Liver (tissue), 9 donors: ENCODE measurements around the gene MRTFB. TPM values are rescaled to one million over a fixed set of nuclear protein-coding genes. Genes with fewer than 3 reads are reported as not detected.
A peak's percentile ranks its signal among the peaks of the same experiment; 100 is the strongest.

Experiments
- DNase-seq: peaks from one replicate; pipeline ENCODE4 v3.0.0-alpha.2; 2017; ENCODE audit warnings: low spot score
- H3K27ac ChIP-seq, 2 donors: one replicate each; pipeline ENCODE4 v1.7.0; 2013; ENCODE audit warnings: inconsistent platforms in 2 of 2, low read length in 2 of 2, control low read depth in 1 of 2, low read depth in 1 of 2, mild to moderate bottlenecking in 1 of 2
- H3K27me3 ChIP-seq, 4 donors: one replicate each; pipeline versions ENCODE4 v1.6.1 to v1.7.0; 2013; ENCODE audit warnings: low read length in 3 of 4, inconsistent platforms in 1 of 4, mild to moderate bottlenecking in 1 of 4, moderate library complexity in 1 of 4; ENCODE audit not compliant: control insufficient read depth in 4 of 4, insufficient read depth in 4 of 4
- H3K36me3 ChIP-seq, 4 donors: one replicate each; pipeline versions ENCODE4 v1.6.1 to v1.7.0; 2013; ENCODE audit warnings: low read length in 3 of 4, mild to moderate bottlenecking in 3 of 4, low read depth in 1 of 4, moderate library complexity in 1 of 4; ENCODE audit not compliant: control insufficient read depth in 4 of 4, insufficient read depth in 3 of 4
- H3K4me1 ChIP-seq, 4 donors: one replicate each; pipeline versions ENCODE4 v1.6.1 to v1.7.0; 2013; ENCODE audit warnings: low read length in 3 of 4, mild to moderate bottlenecking in 3 of 4, moderate library complexity in 1 of 4; ENCODE audit not compliant: control insufficient read depth in 4 of 4, insufficient read depth in 4 of 4
- H3K4me3 ChIP-seq, 3 donors: one replicate each; pipeline versions ENCODE4 v1.6.1 to v1.7.0; 2013; ENCODE audit warnings: low read length in 3 of 3, control low read depth in 1 of 3, low read depth in 1 of 3, mild to moderate bottlenecking in 1 of 3
- H3K9ac ChIP-seq, 2 donors: one replicate each; pipeline ENCODE4 v1.7.0; 2013; ENCODE audit warnings: low read length in 2 of 2, mild to moderate bottlenecking in 2 of 2, moderate library complexity in 2 of 2, control low read depth in 1 of 2, low read depth in 1 of 2
- H3K9me3 ChIP-seq, 4 donors: one replicate each; pipeline versions ENCODE4 v1.6.1 to v1.7.0; 2013; ENCODE audit warnings: low read length in 3 of 4; ENCODE audit not compliant: control insufficient read depth in 4 of 4
- EGR1 ChIP-seq, 2 donors: IDR thresholded peaks; 2 replicates each; pipeline ENCODE4 v1.6.1; 2016 to 2018; ENCODE audit warnings: antibody characterized with exemption in 2 of 2, low read depth in 2 of 2
- FOXA1 ChIP-seq: IDR thresholded peaks from 2 replicates; pipeline ENCODE4 v1.6.1; 2016; ENCODE audit warnings: antibody characterized with exemption
- FOXA2 ChIP-seq: IDR thresholded peaks from 2 replicates; pipeline ENCODE4 v1.6.1; 2016; ENCODE audit warnings: antibody characterized with exemption
- HNF4A ChIP-seq, 2 donors: conservative IDR thresholded peaks; 2 replicates each; pipeline ENCODE4 v1.6.1; 2016; ENCODE audit warnings: antibody characterized with exemption in 2 of 2, mild to moderate bottlenecking in 2 of 2
- HNF4G ChIP-seq: IDR thresholded peaks from 2 replicates; pipeline ENCODE4 v1.6.1; 2016; ENCODE audit warnings: antibody characterized with exemption
- JUND ChIP-seq, 2 donors: IDR thresholded peaks; 2 replicates each; pipeline ENCODE4 v1.6.1; 2016; ENCODE audit warnings: antibody characterized with exemption in 2 of 2
- REST ChIP-seq: IDR thresholded peaks from 2 replicates; pipeline ENCODE4 v1.6.1; 2016; ENCODE audit warnings: antibody characterized with exemption, mild to moderate bottlenecking
- RXRA ChIP-seq, 2 donors: IDR thresholded peaks; 2 replicates each; pipeline ENCODE4 v1.6.1; 2017 to 2018; ENCODE audit warnings: antibody characterized with exemption in 2 of 2, mild to moderate bottlenecking in 1 of 2
- TAF1 ChIP-seq: conservative IDR thresholded peaks from 2 replicates; pipeline ENCODE4 v1.6.1; 2016; ENCODE audit warnings: antibody characterized with exemption, mild to moderate bottlenecking
- YY1 ChIP-seq: IDR thresholded peaks from 2 replicates; pipeline ENCODE4 v1.6.1; 2016; ENCODE audit warnings: antibody characterized with exemption, mild to moderate bottlenecking
- ZBTB33 ChIP-seq: IDR thresholded peaks from 2 replicates; pipeline ENCODE4 v1.6.1; 2016; ENCODE audit warnings: antibody characterized with exemption
- WGBS: extraction: QIAGEN DNeasy Blood & Tissue Kit; methylation state at CpG from one replicate; pipeline ENCODE4 v1.1.7; 2013; 5-methylcytosine and 5-hydroxymethylcytosine counted together
- polyA plus RNA-seq, 2 donors: library from polyadenylated mRNA; stranded (reverse) in 1 of 2; unstranded in 1 of 2; fragments of 200-250 nt in 1 of 2; fragments of >200 nt in 1 of 2; fragmentation: Nextera tagmentation in 1 of 2; extraction: Ambion mirVana in 1 of 2; gene quantifications; one replicate each; pipeline versions ENCODE4 v1.2.1 to v1.2.3, GENCODE V29; 2013 to 2015
- total RNA-seq, 2 donors: library from RNA; depleted of rRNA; stranded (reverse); fragments of >200 nt; gene quantifications; one replicate each; pipeline ENCODE4 v1.2.3, GENCODE V29; 2014
- TF ChIP-seq, protein P1 (sequence below): IDR thresholded peaks from 2 replicates; pipeline ENCODE4 v1.6.1; 2016; ENCODE audit warnings: antibody characterized with exemption
- TF ChIP-seq, protein P2 (sequence below): fragments of 150-350 bp; IDR thresholded peaks from 2 replicates; pipeline ENCODE4 v1.5.1; 2017; ENCODE audit warnings: improper control_type of control experiment, low read depth, low read length; ENCODE audit not compliant: missing input control
- TF ChIP-seq, protein P3 (sequence below): IDR thresholded peaks from 2 replicates; pipeline ENCODE4 v1.6.1; 2016; ENCODE audit warnings: antibody characterized with exemption
- donor health status: healthy.
- donor health status: healthy.
- donor health status: healthy.
- donor health status: healthy.
- donor health status: healthy.

The MRTFB gene
- total and polyA plus RNA-seq, 4 donors, result 4.1 to 14.2 (median 5.8) TPM

DNA sequence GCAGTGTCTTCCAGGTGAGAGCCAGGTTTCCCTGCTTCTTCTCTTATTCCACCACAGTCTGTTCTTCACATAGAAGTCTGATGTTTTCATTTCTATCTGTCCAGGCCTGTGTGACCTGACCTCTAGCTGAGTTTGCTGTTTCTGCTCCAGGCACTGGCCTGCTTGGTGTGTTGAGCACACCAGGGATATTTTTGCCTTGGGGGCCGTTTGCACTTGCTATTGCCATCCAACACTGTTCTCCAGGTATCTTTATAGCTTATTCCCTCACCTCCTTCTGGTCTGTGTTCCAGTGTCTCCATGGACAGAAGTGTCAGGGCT is 41.4 kb downstream of the MRTFB start:
- TF ChIP-seq TAF1 (no peak), HNF4A (conservative IDR thresholded peaks at IDR 0.05) (no peak), FOXA1 (no peak), RXRA (IDR thresholded peaks at IDR 0.05) (peak in 1 of 2 donors; percentile 9), REST (peak; percentile 8)
- Histone ChIP-seq H3K36me3 (peaks cover 0 to 1% (median 0%) of the 10 kb centered on the region in 4 donors), H3K4me1 (peaks cover 11 to 24% (median 12%) of the 10 kb centered on the region in 4 donors), H3K4me3 (no peak overlapping the region), H3K27ac (peak overlapping the region; percentile 89 to 94), H3K27me3 (no peaks in the 10 kb centered on the region), H3K9ac (peak overlapping the region in 1 of 2 donors; percentile 10), H3K9me3 (no peaks in the 10 kb centered on the region)
- no peak for DNase-seq
- 18% methylated on average over 1 of the region's 1 CpG for WGBS

GRCh38 chr16:14113344-14113743 is 42.2 kb downstream of the MRTFB start:
- Histone ChIP-seq H3K9me3 (no peaks in the 10 kb centered on the region), H3K36me3 (peaks cover 0 to 1% (median 0%) of the 10 kb centered on the region in 4 donors), H3K27ac (peak overlapping the region in 1 of 2 donors; percentile 14), H3K27me3 (no peaks in the 10 kb centered on the region), H3K4me1 (peaks cover 8 to 15% (median 12%) of the 10 kb centered on the region in 4 donors), H3K9ac (no peak overlapping the region), H3K4me3 (no peak overlapping the region)
- no peak for DNase-seq
- WGBS, result 94% methylated on average over 4 of the region's 4 CpGs
- no peak for TF ChIP-seq FOXA2
- TF ChIP-seq ZBTB33, result no peak
- TF ChIP-seq HNF4A (conservative IDR thresholded peaks at IDR 0.05), result no peak
- TF ChIP-seq JUND (IDR thresholded peaks at IDR 0.05), result no peak
- TF ChIP-seq HNF4G, result no peak
- TF ChIP-seq TAF1, result no peak
- TF ChIP-seq RXRA (IDR thresholded peaks at IDR 0.05), result no peak
- TF ChIP-seq, protein P1, sequence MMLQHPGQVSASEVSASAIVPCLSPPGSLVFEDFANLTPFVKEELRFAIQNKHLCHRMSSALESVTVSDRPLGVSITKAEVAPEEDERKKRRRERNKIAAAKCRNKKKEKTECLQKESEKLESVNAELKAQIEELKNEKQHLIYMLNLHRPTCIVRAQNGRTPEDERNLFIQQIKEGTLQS, result no peak
- TF ChIP-seq, protein P2, sequence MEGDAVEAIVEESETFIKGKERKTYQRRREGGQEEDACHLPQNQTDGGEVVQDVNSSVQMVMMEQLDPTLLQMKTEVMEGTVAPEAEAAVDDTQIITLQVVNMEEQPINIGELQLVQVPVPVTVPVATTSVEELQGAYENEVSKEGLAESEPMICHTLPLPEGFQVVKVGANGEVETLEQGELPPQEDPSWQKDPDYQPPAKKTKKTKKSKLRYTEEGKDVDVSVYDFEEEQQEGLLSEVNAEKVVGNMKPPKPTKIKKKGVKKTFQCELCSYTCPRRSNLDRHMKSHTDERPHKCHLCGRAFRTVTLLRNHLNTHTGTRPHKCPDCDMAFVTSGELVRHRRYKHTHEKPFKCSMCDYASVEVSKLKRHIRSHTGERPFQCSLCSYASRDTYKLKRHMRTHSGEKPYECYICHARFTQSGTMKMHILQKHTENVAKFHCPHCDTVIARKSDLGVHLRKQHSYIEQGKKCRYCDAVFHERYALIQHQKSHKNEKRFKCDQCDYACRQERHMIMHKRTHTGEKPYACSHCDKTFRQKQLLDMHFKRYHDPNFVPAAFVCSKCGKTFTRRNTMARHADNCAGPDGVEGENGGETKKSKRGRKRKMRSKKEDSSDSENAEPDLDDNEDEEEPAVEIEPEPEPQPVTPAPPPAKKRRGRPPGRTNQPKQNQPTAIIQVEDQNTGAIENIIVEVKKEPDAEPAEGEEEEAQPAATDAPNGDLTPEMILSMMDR, result no peak
- TF ChIP-seq, protein P3, sequence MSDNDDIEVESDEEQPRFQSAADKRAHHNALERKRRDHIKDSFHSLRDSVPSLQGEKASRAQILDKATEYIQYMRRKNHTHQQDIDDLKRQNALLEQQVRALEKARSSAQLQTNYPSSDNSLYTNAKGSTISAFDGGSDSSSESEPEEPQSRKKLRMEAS, result no peak
- no peak for TF ChIP-seq YY1
- TF ChIP-seq EGR1 (IDR thresholded peaks at IDR 0.05; ENCODE audit: low read depth in 2 of 2), result no peak
